Activated CD4-positive, alpha-beta T cell treated with anti-CD3 and anti-CD28 coated beads, Interleukin-2, Interleukin-6, amounts not matched to agents 100 ng/mL and 50 ng/mL, durations not matched to agents 16 hours and 8 hours (primary cell): ENCODE measurements around the gene ALK.
"Not testable (repeated sequence)": the region's sequence is repeated elsewhere in the genome, so short reads cannot be mapped to it uniquely, and the experiment has no call there.

ENCODE experiments used
- DNase-seq: peaks from one replicate; pipeline ENCODE4 v3.0.0-alpha.2; 2020

The ALK gene

DNA sequence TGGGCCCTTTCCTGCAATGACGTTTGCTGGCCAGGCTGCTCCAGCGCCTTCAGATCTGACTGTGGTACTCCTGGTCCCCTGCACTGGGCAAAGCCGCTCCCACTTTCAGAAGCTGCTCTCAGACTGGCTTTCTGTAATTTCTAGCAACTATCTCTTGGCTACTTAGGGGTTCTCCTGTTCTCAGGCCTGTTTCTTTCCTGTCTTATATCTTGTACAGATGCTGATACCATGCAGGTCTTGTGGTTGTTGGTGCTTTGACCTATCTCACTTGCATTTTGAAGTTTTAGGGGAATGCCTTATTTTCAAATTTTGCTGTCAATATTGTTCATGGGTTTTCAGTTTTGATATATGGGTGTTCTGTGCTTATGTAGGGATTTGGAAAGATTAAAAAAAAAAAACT is 660.4 kb downstream of the ALK start:
- no peak for DNase-seq

DNA sequence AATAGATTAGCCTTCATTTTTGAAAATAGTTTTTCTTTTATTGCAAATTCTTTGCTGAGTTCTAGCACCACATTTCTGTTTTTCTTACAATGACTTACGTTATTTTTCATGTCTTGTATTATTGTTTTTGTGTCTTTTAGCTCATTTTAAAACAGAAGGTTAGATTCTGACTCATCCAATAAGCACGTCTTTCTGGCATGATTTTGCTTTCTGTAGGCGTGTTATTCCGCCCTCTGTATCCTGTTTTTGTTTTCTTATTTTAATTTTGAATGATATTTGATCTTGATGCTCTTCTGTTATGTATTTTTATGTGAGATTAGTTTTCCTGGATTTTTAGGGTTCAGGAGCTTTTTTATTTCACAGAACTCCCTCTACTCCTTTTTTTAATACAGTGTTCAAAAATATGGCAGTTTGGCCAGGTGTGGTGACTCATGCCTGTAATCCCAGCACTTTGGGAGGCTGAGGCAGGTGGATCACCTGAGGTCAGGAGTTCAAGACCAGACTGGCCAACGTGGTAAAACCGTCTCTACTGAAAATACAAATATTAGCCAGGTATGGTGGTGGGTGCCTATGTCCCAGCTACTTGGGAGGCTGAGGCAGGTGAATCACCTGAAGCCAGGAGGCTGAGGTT is 661.1 kb downstream of the ALK start:
- DNase-seq: no peak

- DNase-seq: no peak
Observed at GRCh38 chr2:29259221-29259620, 662.2 kb downstream of the ALK start.

GRCh38 chr2:29255004-29255403 is 666.4 kb downstream of the ALK start:
- DNase-seq: no peak

GRCh38 chr2:29253495-29254275 is 667.7 kb downstream of the ALK start:
- DNase-seq: not testable (repeated sequence)

DNA sequence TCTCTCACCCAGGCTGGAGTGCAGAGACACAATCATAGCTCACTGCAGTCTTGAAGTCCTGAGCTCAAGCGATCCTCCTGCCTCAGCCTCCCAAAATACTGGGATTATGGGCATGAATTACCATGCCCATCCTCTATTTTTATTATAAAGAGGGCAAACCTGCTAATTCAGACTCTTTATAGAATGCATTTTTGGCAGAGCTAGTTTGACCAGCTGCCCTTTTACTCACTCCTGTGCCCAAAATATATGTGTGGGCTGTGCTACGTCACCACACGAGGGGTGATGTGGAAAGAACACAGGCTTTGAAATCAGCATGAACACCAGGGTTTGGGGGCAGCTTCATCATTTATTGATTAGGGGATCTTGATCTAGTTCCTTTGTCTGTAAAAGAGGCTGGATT is 668.4 kb downstream of the ALK start:
- DNase-seq: no peak

GRCh38 chr2:29251406-29251805 is 670.0 kb downstream of the ALK start:
- no peak for DNase-seq

DNA sequence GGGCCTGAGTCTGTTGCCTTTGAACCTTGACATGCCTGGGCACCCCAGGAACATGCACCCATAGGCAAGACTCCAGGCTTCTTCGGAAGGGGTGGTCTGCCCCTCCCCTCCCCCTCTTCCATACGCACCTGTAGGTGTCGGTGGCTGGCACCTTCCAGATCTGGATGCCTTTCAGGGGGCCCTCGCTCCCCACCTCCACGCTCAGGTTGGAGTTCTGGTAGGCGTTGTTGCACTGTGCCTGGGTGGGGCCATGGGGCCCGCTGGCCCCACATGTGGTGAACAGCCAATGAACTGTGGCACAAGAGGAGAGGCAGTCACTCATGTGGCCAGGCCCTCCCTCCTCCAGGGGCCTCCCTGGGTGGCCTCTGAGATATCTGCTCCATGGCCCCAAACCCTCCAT is 670.4 kb downstream of the ALK start:
- DNase-seq: no peak

DNA sequence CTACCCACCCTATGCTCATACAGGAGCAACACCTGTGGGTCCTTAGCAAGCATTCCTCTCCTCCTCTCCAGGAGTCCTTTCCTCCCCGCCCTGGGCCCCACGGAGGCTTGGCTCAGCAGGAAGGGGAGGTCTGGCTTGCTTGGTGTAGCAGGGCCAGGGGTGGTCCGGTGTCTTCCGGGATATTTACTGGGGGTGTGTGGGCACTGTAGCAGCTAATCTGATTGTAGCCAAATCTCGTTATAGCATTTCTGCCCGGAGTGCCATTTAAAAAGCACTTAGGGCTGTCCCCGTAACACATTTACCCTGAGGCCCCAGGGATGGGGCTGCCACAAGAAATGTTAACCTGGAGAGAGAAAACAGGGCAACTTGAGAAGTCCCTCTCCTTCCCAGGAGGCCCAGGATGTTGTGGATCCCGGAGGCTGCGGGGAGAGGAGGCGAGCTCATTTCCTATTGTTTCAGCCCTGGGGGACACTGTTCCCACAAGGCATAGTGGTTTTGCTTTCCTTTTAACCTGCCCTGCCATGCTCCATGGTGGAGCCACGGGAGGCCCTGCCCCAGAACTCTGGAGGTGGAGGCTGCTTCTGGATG is 671.6 kb downstream of the ALK start:
- DNase-seq: no peak

DNA sequence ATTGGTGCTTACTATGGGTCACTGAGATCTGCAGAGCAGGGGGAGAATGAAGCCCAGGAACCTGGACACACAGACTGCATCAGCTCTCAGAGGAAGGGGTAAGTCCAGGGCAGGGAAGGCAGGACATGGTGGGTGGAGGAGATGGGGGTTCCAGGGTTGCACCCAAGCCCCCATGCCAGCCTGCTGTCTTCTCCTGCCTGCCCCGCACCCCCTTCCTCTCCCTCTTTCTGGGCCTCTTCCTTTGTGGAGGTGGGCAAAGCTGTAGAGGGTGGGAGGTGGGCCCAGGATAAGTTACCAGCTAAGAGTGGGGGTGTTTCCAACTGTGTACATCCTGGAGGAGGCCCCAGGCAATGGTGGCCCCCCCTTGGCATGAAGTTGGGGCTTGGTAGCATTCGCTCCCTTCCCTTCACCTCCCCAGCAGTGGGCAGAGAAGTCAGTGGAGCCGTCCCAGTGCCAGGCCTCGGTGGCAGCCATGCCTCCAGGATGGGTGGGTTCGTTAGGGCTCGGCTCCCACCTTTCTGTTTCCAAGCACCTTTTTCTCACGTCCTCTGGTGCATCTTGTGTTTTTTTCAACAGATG is 674.0 kb downstream of the ALK start:
- no peak for DNase-seq

- no peak for DNase-seq
Observed at GRCh38 chr2:29246383-29247300, 674.7 kb downstream of the ALK start.

- no peak for DNase-seq
Observed at GRCh38 chr2:29245742-29246382, 675.5 kb downstream of the ALK start.

DNA sequence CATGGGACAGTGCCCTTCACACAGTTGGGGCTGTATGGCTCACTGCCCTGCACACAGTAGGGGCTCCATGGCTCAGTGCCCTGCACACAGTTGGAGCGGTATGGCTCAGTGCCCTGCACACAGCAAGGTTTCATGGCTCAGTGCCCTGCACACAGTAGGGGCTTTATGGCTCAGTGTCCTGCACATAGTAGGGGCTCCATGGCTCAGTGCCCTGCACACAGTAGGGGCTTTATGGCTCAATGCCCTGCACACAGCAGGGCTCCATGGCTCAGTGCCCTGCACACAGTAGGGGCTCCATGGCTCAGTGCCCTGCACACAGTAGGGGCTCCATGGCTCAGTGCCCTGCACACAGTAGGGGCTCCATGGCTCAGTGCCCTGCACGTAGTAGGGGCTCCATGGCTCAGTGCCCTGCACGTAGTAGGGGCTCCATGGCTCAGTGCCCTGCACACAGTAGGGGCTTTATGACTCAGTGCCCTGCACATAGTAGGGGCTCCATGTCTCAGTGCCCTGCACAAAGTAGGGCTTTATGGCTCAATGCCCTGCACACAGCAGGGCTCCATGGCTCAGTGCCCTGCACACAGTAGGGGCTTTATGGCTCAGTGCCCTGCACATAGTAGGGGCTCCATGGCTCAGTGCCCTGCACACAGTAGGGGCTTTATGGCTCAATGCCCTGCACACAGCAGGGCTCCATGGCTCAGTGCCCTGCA is 676.2 kb downstream of the ALK start:
- not testable (repeated sequence) for DNase-seq

DNA sequence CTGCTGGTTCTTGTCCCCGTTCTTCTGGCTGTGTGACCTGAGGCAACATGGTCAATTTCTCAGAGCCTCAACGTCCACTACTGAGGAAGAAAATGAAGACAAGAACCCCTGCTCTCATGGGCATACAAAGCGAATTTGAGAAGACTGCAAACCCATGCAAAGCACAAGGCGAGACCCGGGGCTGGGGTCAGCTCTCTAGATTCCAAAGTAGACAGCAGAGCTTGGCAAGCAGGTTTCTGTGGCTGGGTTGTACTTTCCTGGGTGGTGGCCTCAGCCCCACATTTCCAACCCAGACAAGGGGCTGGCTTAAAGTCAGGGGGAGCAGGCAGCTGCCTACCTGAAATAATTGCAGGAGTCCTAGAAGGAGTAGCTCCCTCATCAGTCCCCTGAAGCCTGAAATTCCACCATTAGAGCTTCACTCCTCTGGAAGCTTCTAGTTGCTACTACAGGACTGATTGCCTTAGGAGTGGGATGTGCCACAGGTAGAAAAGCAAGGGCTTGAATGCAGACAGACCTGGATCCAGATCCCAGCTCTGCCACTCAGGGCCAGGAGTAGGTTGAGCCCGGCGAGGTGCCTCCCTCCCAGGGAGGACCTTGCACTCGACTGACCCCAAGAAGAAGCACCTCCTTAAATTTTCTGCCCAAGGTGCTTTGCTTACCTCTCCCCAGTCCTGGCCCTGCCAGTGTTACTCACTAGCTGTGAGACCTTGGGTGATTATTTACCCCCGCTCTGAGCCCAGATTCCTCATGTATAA is 678.6 kb downstream of the ALK start:
- DNase-seq: no peak

DNA sequence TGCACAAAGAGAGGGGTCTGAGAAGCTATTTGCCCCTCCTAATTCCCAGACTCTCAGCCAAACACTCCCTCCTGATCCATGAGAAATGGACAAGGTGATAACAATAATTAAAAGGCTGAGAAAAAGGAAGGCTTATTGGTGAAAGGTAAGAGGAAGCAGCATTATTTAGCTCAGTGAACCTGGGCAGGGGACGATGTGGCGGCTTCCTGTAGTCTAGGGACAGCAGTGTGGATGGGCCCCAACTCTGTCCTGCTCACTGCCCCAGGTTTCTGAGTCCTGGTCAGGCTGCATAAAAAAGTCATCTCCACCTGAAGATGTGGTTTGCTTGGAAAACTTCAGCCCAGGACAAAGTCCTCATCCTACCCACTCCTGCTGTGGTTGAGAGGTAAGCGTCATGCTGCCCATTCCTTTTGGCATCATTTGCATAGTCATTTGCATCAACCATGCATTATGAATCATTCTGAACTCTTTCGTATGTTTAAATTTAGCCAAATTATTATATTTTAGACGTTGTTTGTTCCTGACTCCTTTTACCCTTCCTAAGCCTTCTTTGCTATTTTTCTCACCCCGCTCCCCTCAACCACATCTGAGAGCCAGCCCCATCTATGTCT is 679.3 kb downstream of the ALK start:
- DNase-seq: no peak

DNA sequence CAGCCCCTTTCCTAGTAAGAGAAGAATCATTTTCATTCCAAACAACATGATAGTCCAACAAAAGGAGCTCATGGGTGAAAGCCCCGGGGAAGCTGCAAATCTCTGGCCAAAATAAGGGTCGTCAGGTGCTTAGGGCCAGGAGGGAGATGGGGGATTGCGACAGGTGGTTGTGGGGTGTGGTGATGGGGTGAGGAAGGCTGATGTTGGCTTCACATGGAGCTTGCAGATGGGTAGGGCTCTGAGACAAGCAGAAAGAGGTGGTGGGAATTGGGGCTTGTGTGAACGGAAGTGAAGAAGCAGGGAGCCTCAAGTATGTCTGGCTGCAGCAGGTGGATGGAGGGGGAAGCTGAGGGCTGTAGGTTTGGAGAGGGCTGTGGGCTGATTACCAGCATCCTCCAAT is 680.0 kb downstream of the ALK start:
- no peak for DNase-seq

- DNase-seq: no peak
Observed at GRCh38 chr2:29240601-29241000, 680.8 kb downstream of the ALK start.

DNA sequence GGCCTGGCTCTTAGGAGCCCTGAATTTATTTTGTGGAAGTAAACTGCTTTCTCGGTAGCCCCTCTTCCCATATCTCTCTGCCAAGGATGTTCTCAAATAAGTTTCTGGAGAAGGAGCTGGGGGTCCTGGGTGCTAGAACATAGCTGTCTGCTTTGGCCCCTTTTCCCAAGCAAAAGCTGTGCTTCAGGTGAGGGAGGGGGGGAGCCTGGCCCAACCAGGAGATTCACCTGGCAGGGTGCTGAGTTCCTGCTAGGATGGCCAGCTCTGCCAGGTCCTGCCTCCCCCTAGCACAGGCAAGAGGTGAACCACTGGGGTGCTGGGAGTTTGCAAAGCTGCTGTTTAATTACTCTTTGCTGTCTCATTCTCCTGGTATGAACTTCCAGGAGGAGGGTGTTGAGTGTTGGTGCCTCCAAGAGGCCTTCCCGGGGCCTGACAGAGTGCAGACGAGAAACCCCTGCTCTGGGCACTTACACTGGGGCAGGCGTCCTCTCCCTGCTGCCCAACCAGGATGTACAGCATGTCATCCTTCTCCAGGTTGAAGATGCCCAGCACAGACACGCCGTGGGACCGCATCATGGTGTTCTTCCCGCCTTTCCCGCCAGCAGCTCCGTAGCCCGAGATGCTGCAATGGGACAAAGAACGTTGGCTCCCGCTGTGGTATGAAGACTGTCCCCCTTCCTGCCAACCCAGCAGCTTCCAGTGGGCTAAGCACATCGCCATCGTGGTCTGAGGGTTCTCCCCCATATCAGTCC is 682.0 kb downstream of the ALK start:
- DNase-seq: no peak

DNA sequence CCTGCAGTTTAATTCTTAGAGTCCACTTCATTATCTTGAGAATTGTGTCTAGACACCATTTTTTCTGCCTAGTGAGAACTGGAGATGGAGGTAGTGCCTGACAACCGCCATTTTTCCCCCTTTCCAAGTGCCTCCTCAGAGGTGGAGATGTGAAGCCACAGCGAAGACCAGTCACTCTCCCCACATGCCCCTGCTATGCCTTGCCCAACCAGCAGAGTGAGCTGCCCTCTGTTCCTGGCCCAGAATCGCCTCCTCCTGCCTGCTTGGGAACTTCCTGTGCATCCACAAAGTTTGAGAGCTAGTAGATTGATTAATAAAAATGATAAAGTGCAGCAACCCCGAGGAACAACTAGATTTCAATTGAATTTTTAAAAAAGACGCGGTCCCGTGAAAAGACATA is 682.9 kb downstream of the ALK start:
- peak; percentile 24 for DNase-seq

GRCh38 chr2:29236074-29236473 is 685.3 kb downstream of the ALK start:
- DNase-seq: no peak
